ENCODE measurements around the gene NAV2.

DNA sequence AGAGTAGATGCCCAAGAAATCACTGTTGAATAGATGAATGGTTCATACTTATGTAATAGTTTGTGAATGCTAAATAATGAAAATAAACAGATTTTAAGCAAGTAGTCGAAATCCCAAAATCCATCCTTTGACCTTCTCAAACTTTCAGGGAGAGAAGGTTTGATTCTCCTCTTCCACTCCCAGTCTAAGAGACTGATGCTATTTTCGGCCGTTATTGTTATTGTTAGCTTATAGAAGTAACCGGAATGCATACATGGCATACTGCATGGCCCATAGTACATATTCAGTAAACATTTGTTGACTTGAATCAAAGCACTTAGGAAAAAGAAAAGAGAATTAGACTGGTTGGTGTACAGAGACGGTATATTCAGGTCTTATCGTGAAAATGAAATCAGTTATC, 76.6 kb downstream of the NAV2 start:
- no peak for TF ChIP-seq POLR2A (IDR thresholded peaks at IDR 0.05)
- TF ChIP-seq, protein P1, sequence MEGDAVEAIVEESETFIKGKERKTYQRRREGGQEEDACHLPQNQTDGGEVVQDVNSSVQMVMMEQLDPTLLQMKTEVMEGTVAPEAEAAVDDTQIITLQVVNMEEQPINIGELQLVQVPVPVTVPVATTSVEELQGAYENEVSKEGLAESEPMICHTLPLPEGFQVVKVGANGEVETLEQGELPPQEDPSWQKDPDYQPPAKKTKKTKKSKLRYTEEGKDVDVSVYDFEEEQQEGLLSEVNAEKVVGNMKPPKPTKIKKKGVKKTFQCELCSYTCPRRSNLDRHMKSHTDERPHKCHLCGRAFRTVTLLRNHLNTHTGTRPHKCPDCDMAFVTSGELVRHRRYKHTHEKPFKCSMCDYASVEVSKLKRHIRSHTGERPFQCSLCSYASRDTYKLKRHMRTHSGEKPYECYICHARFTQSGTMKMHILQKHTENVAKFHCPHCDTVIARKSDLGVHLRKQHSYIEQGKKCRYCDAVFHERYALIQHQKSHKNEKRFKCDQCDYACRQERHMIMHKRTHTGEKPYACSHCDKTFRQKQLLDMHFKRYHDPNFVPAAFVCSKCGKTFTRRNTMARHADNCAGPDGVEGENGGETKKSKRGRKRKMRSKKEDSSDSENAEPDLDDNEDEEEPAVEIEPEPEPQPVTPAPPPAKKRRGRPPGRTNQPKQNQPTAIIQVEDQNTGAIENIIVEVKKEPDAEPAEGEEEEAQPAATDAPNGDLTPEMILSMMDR (IDR thresholded peaks at IDR 0.05), result no peak

Measured in testis (tissue), 2 donors.